NOMO-1 (cell line): ENCODE data around the gene TMEM229A.
"Not testable (repeated sequence)": the region's sequence is repeated elsewhere in the genome, so short reads cannot be mapped to it uniquely, and the experiment has no call there.

ENCODE experiments used
- DNase-seq, 2 experiments: peaks; one replicate each; lab custom pipeline; 2025; ENCODE audit not compliant: unreplicated experiment in 2 of 2; lab: John Stamatoyannopoulos, UW

Gene TMEM229A

GRCh38 chr7:124033095-124033806 lies 384 bp upstream of the TMEM229A start:
- no peak for DNase-seq

GRCh38 chr7:124031919-124032318 lies 948 bp downstream of the TMEM229A start:
- no peak for DNase-seq

- DNase-seq = no peak
Observed at GRCh38 chr7:124031406-124031805, 1.5 kb downstream of the TMEM229A start.

GRCh38 chr7:124030964-124031363 lies 1.9 kb downstream of the TMEM229A start:
- DNase-seq = no peak

- DNase-seq = no peak
Observed at GRCh38 chr7:124029396-124030188, 3.3 kb downstream of the TMEM229A start.

- no peak for DNase-seq
Observed at GRCh38 chr7:124027236-124027635, 5.6 kb downstream of the TMEM229A start.

GRCh38 chr7:124024329-124024728 lies 8.5 kb downstream of the TMEM229A start:
- DNase-seq = not testable (repeated sequence)

- no peak for DNase-seq
Observed at GRCh38 chr7:124022551-124022950, 10.3 kb downstream of the TMEM229A start.

- no peak for DNase-seq
Observed at GRCh38 chr7:124020060-124020459, 12.8 kb downstream of the TMEM229A start.

- DNase-seq = no peak
Observed at GRCh38 chr7:124013306-124013705, 19.6 kb downstream of the TMEM229A start.

GRCh38 chr7:124012864-124013263 lies 20.0 kb downstream of the TMEM229A start:
- no peak for DNase-seq

GRCh38 chr7:124009321-124009720 lies 23.5 kb downstream of the TMEM229A start:
- no peak for DNase-seq

GRCh38 chr7:124008296-124008695 lies 24.6 kb downstream of the TMEM229A start:
- DNase-seq = not testable (repeated sequence)

- DNase-seq = no peak
Observed at GRCh38 chr7:123999703-124000102, 33.2 kb downstream of the TMEM229A start.

- DNase-seq = no peak
Observed at GRCh38 chr7:123998921-123999320, 33.9 kb downstream of the TMEM229A start.

GRCh38 chr7:123996327-123996625 lies 36.6 kb downstream of the TMEM229A start:
- DNase-seq = no peak

GRCh38 chr7:123995617-123996326 lies 37.1 kb downstream of the TMEM229A start:
- no peak for DNase-seq

- no peak for DNase-seq
Observed at GRCh38 chr7:123994449-123994848, 38.4 kb downstream of the TMEM229A start.

- no peak for DNase-seq
Observed at GRCh38 chr7:123993996-123994395, 38.9 kb downstream of the TMEM229A start.

- no peak for DNase-seq
Observed at GRCh38 chr7:123992913-123993518, 39.9 kb downstream of the TMEM229A start.

GRCh38 chr7:123987445-123987844 lies 45.4 kb downstream of the TMEM229A start:
- DNase-seq = no peak
